Mucosa of rectum (tissue), 2 donors: Measurements from ENCODE around the gene AMPH.
"Not testable (repeated sequence)": the region's sequence is repeated elsewhere in the genome, so short reads cannot be mapped to it uniquely, and the experiment has no call there.

Source experiments
- H3K27ac ChIP-seq, 2 donors: one replicate each; pipeline ENCODE4 v1.7.0; 2013; ENCODE audit warnings: inconsistent platforms in 2 of 2, low read depth in 2 of 2, low read length in 2 of 2
- H3K27me3 ChIP-seq, 2 donors: one replicate each; pipeline ENCODE4 v1.7.0; 2013; ENCODE audit warnings: low read length in 2 of 2; ENCODE audit not compliant: control insufficient read depth in 2 of 2, insufficient read depth in 2 of 2
- H3K36me3 ChIP-seq, 2 donors: one replicate each; pipeline ENCODE4 v1.7.0; 2013; ENCODE audit warnings: low read length in 2 of 2; ENCODE audit not compliant: control insufficient read depth in 2 of 2, insufficient read depth in 2 of 2
- H3K4me1 ChIP-seq, 2 donors: one replicate each; pipeline ENCODE4 v1.7.0; 2013; ENCODE audit warnings: low read length in 2 of 2, mild to moderate bottlenecking in 1 of 2; ENCODE audit not compliant: control insufficient read depth in 2 of 2, insufficient read depth in 2 of 2
- H3K4me3 ChIP-seq, 2 donors: one replicate each; pipeline ENCODE4 v1.7.0; 2013; ENCODE audit warnings: low read length in 2 of 2
- H3K9ac ChIP-seq, 2 donors: one replicate each; pipeline ENCODE4 v1.7.0; 2013; ENCODE audit warnings: low read length in 2 of 2, low read depth in 1 of 2, mild to moderate bottlenecking in 1 of 2
- H3K9me3 ChIP-seq, 2 donors: one replicate each; pipeline ENCODE4 v1.7.0; 2013; ENCODE audit warnings: low read length in 2 of 2; ENCODE audit not compliant: control insufficient read depth in 2 of 2
- donor health status: healthy.
- donor health status: Normal muscosa, but diverticular disease.

The AMPH gene

GRCh38 chr7:38363379-38363778, 267.8 kb downstream of the AMPH start:
- Histone ChIP-seq H3K4me3 (peak overlapping the region in 1 of 2 donors; percentile 3), H3K27ac (peak overlapping the region in 1 of 2 donors; percentile 16)
- H3K9me3 ChIP-seq, H3K4me1 ChIP-seq, H3K9ac ChIP-seq, H3K36me3 ChIP-seq, H3K27me3 ChIP-seq: not testable (repeated sequence)

- not testable (repeated sequence) for H3K4me3 ChIP-seq, H3K4me1 ChIP-seq, H3K9ac ChIP-seq, H3K9me3 ChIP-seq, H3K36me3 ChIP-seq, H3K27me3 ChIP-seq
- H3K27ac ChIP-seq, result peak overlapping the region in 1 of 2 donors; percentile 16
Measured at GRCh38 chr7:38362611-38363237, 268.4 kb downstream of the AMPH start.

GRCh38 chr7:38360776-38361175, 270.4 kb downstream of the AMPH start:
- H3K27ac ChIP-seq, result no peak overlapping the region
- H3K9ac ChIP-seq, result no peak overlapping the region
- H3K4me3 ChIP-seq, result peak overlapping the region in 1 of 2 donors; percentile 22
- no peaks in the 10 kb centered on the region for H3K9me3 ChIP-seq
- no peaks in the 10 kb centered on the region for H3K27me3 ChIP-seq
- no peaks in the 10 kb centered on the region for H3K4me1 ChIP-seq
- H3K36me3 ChIP-seq, result no peaks in the 10 kb centered on the region

- H3K9me3 ChIP-seq, H3K27me3 ChIP-seq, H3K27ac ChIP-seq, H3K4me1 ChIP-seq, H3K36me3 ChIP-seq, H3K9ac ChIP-seq: not testable (repeated sequence)
- H3K4me3 ChIP-seq, result peak overlapping the region in 1 of 2 donors; percentile 42
Measured at GRCh38 chr7:38359071-38359601, 272.0 kb downstream of the AMPH start.

GRCh38 chr7:38358273-38358831, 272.8 kb downstream of the AMPH start:
- not testable (repeated sequence) for H3K4me1 ChIP-seq, H3K9me3 ChIP-seq, H3K9ac ChIP-seq, H3K36me3 ChIP-seq, H3K27me3 ChIP-seq
- peak overlapping the region in 1 of 2 donors; percentile 23 for H3K4me3 ChIP-seq
- H3K27ac ChIP-seq, result peak overlapping the region in 1 of 2 donors; percentile 63

- not testable (repeated sequence) for H3K27ac ChIP-seq, H3K36me3 ChIP-seq, H3K4me3 ChIP-seq, H3K9ac ChIP-seq, H3K27me3 ChIP-seq, H3K9me3 ChIP-seq, H3K4me1 ChIP-seq
Measured at GRCh38 chr7:38354271-38354851, 276.8 kb downstream of the AMPH start.

- not testable (repeated sequence) for H3K4me1 ChIP-seq, H3K27me3 ChIP-seq, H3K4me3 ChIP-seq, H3K36me3 ChIP-seq, H3K9me3 ChIP-seq, H3K9ac ChIP-seq, H3K27ac ChIP-seq
Measured at GRCh38 chr7:38353431-38353881, 277.7 kb downstream of the AMPH start.

- no peaks in the 10 kb centered on the region for H3K27me3 ChIP-seq
- no peaks in the 10 kb centered on the region for H3K4me1 ChIP-seq
- no peaks in the 10 kb centered on the region for H3K9me3 ChIP-seq
- H3K4me3 ChIP-seq, result no peak overlapping the region
- no peaks in the 10 kb centered on the region for H3K36me3 ChIP-seq
- no peak overlapping the region for H3K27ac ChIP-seq
- H3K9ac ChIP-seq, result no peak overlapping the region
Measured at GRCh38 chr7:38351601-38352000, 279.6 kb downstream of the AMPH start.

- H3K27ac ChIP-seq, H3K9ac ChIP-seq, H3K36me3 ChIP-seq, H3K4me1 ChIP-seq, H3K9me3 ChIP-seq, H3K27me3 ChIP-seq: not testable (repeated sequence)
- peak overlapping the region in 1 of 2 donors; percentile 17 for H3K4me3 ChIP-seq
Measured at GRCh38 chr7:38350777-38351176, 280.4 kb downstream of the AMPH start.

GRCh38 chr7:38349869-38350583, 281.1 kb downstream of the AMPH start:
- not testable (repeated sequence) for H3K4me1 ChIP-seq, H3K9me3 ChIP-seq, H3K27me3 ChIP-seq, H3K9ac ChIP-seq, H3K36me3 ChIP-seq
- Histone ChIP-seq H3K4me3 (peak overlapping the region in 1 of 2 donors; percentile 37), H3K27ac (peak overlapping the region in 1 of 2 donors; percentile 4)
